Lung (tissue), 12 donors: ENCODE data around the gene TFAP2E. TPM values are rescaled to one million over a fixed set of nuclear protein-coding genes. Genes with fewer than 3 reads are reported as not detected.

ENCODE experiments used
- ATAC-seq: fragments of 200-7000 bp; cut with Tn5 transposase; one replicate; pipeline ENCODE4 v1.9.1; 2020; ENCODE audit warnings: moderate number of reproducible peaks; ENCODE audit not compliant: insufficient read depth, low FRiP score
- DNase-seq, 3 donors: peaks; one replicate each; pipeline ENCODE4 v3.0.0-alpha.2; 2013 to 2017
- H3K27ac ChIP-seq, 2 donors: one replicate each; pipeline ENCODE4 v1.5.1; 2013; ENCODE audit warnings: mild to moderate bottlenecking in 2 of 2, moderate library complexity in 2 of 2, control low read depth in 1 of 2, inconsistent platforms in 1 of 2, low read depth in 1 of 2, low read length in 1 of 2
- H3K27me3 ChIP-seq, 3 donors: one replicate each; pipeline ENCODE4 v1.5.1; 2013; ENCODE audit warnings: low read length in 2 of 3; ENCODE audit not compliant: control insufficient read depth in 3 of 3, insufficient read depth in 3 of 3
- H3K36me3 ChIP-seq, 4 donors: one replicate each; pipeline ENCODE4 v1.5.1; 2013; ENCODE audit warnings: low read length in 4 of 4, mild to moderate bottlenecking in 1 of 4, moderate library complexity in 1 of 4; ENCODE audit not compliant: control insufficient read depth in 4 of 4, insufficient read depth in 4 of 4
- H3K4me1 ChIP-seq, 5 donors: one replicate each; pipeline ENCODE4 v1.5.1; 2013; ENCODE audit warnings: low read length in 5 of 5, mild to moderate bottlenecking in 2 of 5, moderate library complexity in 1 of 5; ENCODE audit not compliant: control insufficient read depth in 5 of 5, insufficient read depth in 5 of 5
- H3K4me3 ChIP-seq: one replicate; pipeline ENCODE4 v1.5.1; 2013; ENCODE audit warnings: mild to moderate bottlenecking, control low read depth, moderate library complexity
- H3K9ac ChIP-seq, 2 donors: one replicate each; pipeline ENCODE4 v1.5.1; 2013; ENCODE audit warnings: low read length in 2 of 2, control low read depth in 1 of 2; ENCODE audit not compliant: insufficient read depth in 1 of 2
- H3K9me3 ChIP-seq, 4 donors: one replicate each; pipeline ENCODE4 v1.5.1; 2013; ENCODE audit warnings: low read length in 3 of 4, mild to moderate bottlenecking in 1 of 4, moderate library complexity in 1 of 4; ENCODE audit not compliant: control insufficient read depth in 4 of 4, insufficient read depth in 3 of 4
- CTCF ChIP-seq: IDR thresholded peaks from 2 replicates; pipeline ENCODE4 v1.5.1; 2012; ENCODE audit warnings: mild to moderate bottlenecking; ENCODE audit errors: control extremely low read depth, extremely low read depth
- WGBS, 2 donors: extraction: QIAGEN DNeasy Blood & Tissue Kit; methylation state at CpG; one replicate each; pipeline ENCODE4 v1.1.7; 2013; 5-methylcytosine and 5-hydroxymethylcytosine counted together
- polyA plus RNA-seq, 2 donors: library from polyadenylated mRNA; stranded (reverse); fragments of 200-250 nt; gene quantifications; one replicate each; pipeline ENCODE4 v1.2.1, GENCODE V29; 2013
- total RNA-seq, 2 donors: library from RNA; depleted of rRNA in 1 of 2; stranded (reverse); fragments of >200 nt in 1 of 2; gene quantifications; one replicate each; pipeline ENCODE4 v1.2.1, GENCODE V29; 2014 to 2021
- donor health status: control.
- donor health status: control.
- donor health status: Bipolar disorder and iron deficiency.
- donor health status: healthy.
- donor health status: DM: yes; HTN: yes; CAD: no.

Gene TFAP2E
- total and polyA plus RNA-seq, 4 donors: 1.4 to 2.5 (median 1.9) TPM

GRCh38 chr1:35622510-35623178 lies 49.5 kb downstream of the TFAP2E start:
- H3K9ac ChIP-seq: no peak overlapping the region
- DNase-seq (no peak), ATAC-seq (no peak)
- H3K9me3 ChIP-seq: no peaks in the 10 kb centered on the region
- 93% methylated on average over 4 of the region's 4 CpGs for WGBS, 2 donors
- peaks cover 8 to 27% (median 11%) of the 10 kb centered on the region in 4 donors for H3K36me3 ChIP-seq
- no peaks in the 10 kb centered on the region for H3K4me1 ChIP-seq
- H3K27ac ChIP-seq: no peak overlapping the region
- no peak overlapping the region for H3K4me3 ChIP-seq
- H3K27me3 ChIP-seq: no peaks in the 10 kb centered on the region
- TF ChIP-seq CTCF: no peak

- TF ChIP-seq CTCF: no peak
- Histone ChIP-seq H3K9ac (no peak overlapping the region), H3K27me3 (no peaks in the 10 kb centered on the region), H3K4me1 (no peaks in the 10 kb centered on the region), H3K36me3 (peaks cover 6 to 22% (median 11%) of the 10 kb centered on the region in 4 donors), H3K27ac (no peak overlapping the region), H3K4me3 (no peak overlapping the region), H3K9me3 (no peaks in the 10 kb centered on the region)
- no peak for ATAC-seq
- DNase-seq: no peak
These were observed 50.7 kb downstream of the TFAP2E start for GRCh38 chr1:35623832-35624231.

GRCh38 chr1:35629051-35629450 lies 55.9 kb downstream of the TFAP2E start:
- Histone ChIP-seq H3K4me1 (peaks cover 0 to 3% (median 0%) of the 10 kb centered on the region in 5 donors), H3K36me3 (peaks cover 0 to 41% (median 22%) of the 10 kb centered on the region in 4 donors), H3K27me3 (no peaks in the 10 kb centered on the region), H3K9me3 (no peaks in the 10 kb centered on the region), H3K9ac (no peak overlapping the region), H3K27ac (no peak overlapping the region), H3K4me3 (no peak overlapping the region)
- DNase-seq: no peak
- ATAC-seq: no peak
- WGBS, 2 donors: 73 to 88% methylated on average over 2 of the region's 2 CpGs
- no peak for TF ChIP-seq CTCF

GRCh38 chr1:35631396-35631795 lies 58.3 kb downstream of the TFAP2E start:
- peaks cover 0 to 52% (median 28%) of the 10 kb centered on the region in 4 donors for H3K36me3 ChIP-seq
- no peak overlapping the region for H3K27ac ChIP-seq
- ATAC-seq: no peak
- no peak for DNase-seq
- no peaks in the 10 kb centered on the region for H3K27me3 ChIP-seq
- 85 to 94% methylated on average over 3 of the region's 3 CpGs for WGBS, 2 donors
- H3K4me3 ChIP-seq: no peak overlapping the region
- H3K9me3 ChIP-seq: no peaks in the 10 kb centered on the region
- H3K4me1 ChIP-seq: peaks cover 0 to 3% (median 0%) of the 10 kb centered on the region in 5 donors
- no peak for TF ChIP-seq CTCF
- H3K9ac ChIP-seq: no peak overlapping the region
